OCI-LY1 (cell line): Measurements from ENCODE around the gene FOS.
"Not testable (repeated sequence)": the region's sequence is repeated elsewhere in the genome, so short reads cannot be mapped to it uniquely, and the experiment has no call there.

ENCODE experiments used
- H2AFZ ChIP-seq: fragments of 200-600 bp; sonication (generic), shearing (Covaris generic); 2 replicates; pipeline ENCODE4 v1.6.0; 2014; ENCODE audit warnings: antibody characterized with exemption, mild to moderate bottlenecking, low read length
- H3F3A ChIP-seq: fragments of 200-600 bp; sonication (generic), shearing (Covaris generic); 2 replicates; pipeline ENCODE4 v1.6.0; 2014; ENCODE audit warnings: mild to moderate bottlenecking, antibody characterized with exemption, low read length, moderate library complexity; ENCODE audit not compliant: insufficient read depth
- H3K27ac ChIP-seq: fragments of 200-600 bp; sonication (generic); 2 replicates; pipeline ENCODE4 v1.5.1; 2014; ENCODE audit warnings: low read length, mixed run types, mild to moderate bottlenecking, low read depth; ENCODE audit not compliant: poor library complexity, severe bottlenecking
- H3K27me3 ChIP-seq: fragments of 200-600 bp; sonication (generic); 2 replicates; pipeline ENCODE4 v1.6.0; 2014; ENCODE audit warnings: antibody characterized with exemption, mild to moderate bottlenecking, low read length, moderate library complexity; ENCODE audit not compliant: insufficient read depth
- H3K36me3 ChIP-seq: fragments of 200-600 bp; sonication (generic); 2 replicates; pipeline ENCODE4 v1.6.1; 2014; ENCODE audit warnings: mild to moderate bottlenecking, antibody characterized with exemption, low read length, moderate library complexity, mixed read lengths; ENCODE audit not compliant: insufficient read depth
- H3K4me1 ChIP-seq: fragments of 200-600 bp; sonication (generic); 2 replicates; pipeline ENCODE4 v1.5.1; 2014; ENCODE audit warnings: mild to moderate bottlenecking, low read length, moderate library complexity; ENCODE audit not compliant: insufficient read depth, severe bottlenecking
- H3K4me2 ChIP-seq: fragments of 200-600 bp; sonication (generic), shearing (Covaris generic); 2 replicates; pipeline ENCODE4 v1.6.1; 2014; ENCODE audit warnings: low read length
- H3K4me3 ChIP-seq: fragments of 200-600 bp; sonication (generic); 2 replicates; pipeline ENCODE4 v1.5.1; 2014; ENCODE audit warnings: low read length, low read depth, mild to moderate bottlenecking, mixed read lengths; ENCODE audit not compliant: poor library complexity, severe bottlenecking
- H3K79me2 ChIP-seq: fragments of 200-600 bp; shearing (Covaris generic); 2 replicates; pipeline ENCODE4 v1.6.1; 2016; ENCODE audit warnings: mixed run types, low read length, mixed read lengths; ENCODE audit not compliant: insufficient read depth
- H3K9ac ChIP-seq: fragments of 200-600 bp; sonication (generic), shearing (Covaris generic); 2 replicates; pipeline ENCODE4 v1.6.1; 2014; ENCODE audit warnings: mild to moderate bottlenecking, low read length, mixed read lengths
- H3K9me2 ChIP-seq: fragments of 200-600 bp; sonication (generic), shearing (Covaris generic); 2 replicates; pipeline ENCODE4 v1.6.1; 2014; ENCODE audit warnings: low read depth, mild to moderate bottlenecking, low read length, mixed read lengths
- H3K9me3 ChIP-seq: fragments of 200-600 bp; shearing (Covaris generic); 2 replicates; pipeline ENCODE4 v1.6.1; 2014; ENCODE audit warnings: low read length, mixed read lengths
- H4K20me1 ChIP-seq: fragments of 200-600 bp; sonication (generic), shearing (Covaris generic); 2 replicates; pipeline ENCODE4 v1.6.0; 2016; ENCODE audit warnings: mild to moderate bottlenecking, low read length; ENCODE audit not compliant: insufficient read depth
- CTCF ChIP-seq: fragments of 200-600 bp; sonication (generic), shearing (Covaris generic); IDR thresholded peaks from 2 replicates; pipeline ENCODE4 v1.5.1; 2017; ENCODE audit warnings: mild to moderate bottlenecking, antibody characterized with exemption, low read length, moderate library complexity, mixed read lengths
- EZH2 ChIP-seq: fragments of 200-600 bp; sonication (generic), shearing (Covaris generic); IDR thresholded peaks from 2 replicates; pipeline ENCODE4 v1.8.0; 2017; ENCODE audit warnings: borderline replicate concordance, mixed run types, mild to moderate bottlenecking, antibody characterized with exemption, low read length, moderate library complexity, mixed read lengths

FOS gene

GRCh38 chr14:75234173-75235115 lies 44.2 kb upstream of the FOS start:
- Histone ChIP-seq H3F3A (no peaks in the 10 kb centered on the region), H3K4me2 (no peak overlapping the region), H3K27ac (no peak overlapping the region), H3K4me3 (no peak overlapping the region), H3K4me1 (peaks cover 9% of the 10 kb centered on the region), H3K79me2 (no peaks in the 10 kb centered on the region), H3K36me3 (no peaks in the 10 kb centered on the region), H2AFZ (no peak overlapping the region), H3K27me3 (no peaks in the 10 kb centered on the region), H3K9ac (no peak overlapping the region), H3K9me3 (no peaks in the 10 kb centered on the region), H3K9me2 (no peaks in the 10 kb centered on the region), H4K20me1 (no peaks in the 10 kb centered on the region)
- TF ChIP-seq CTCF (no peak), EZH2 (no peak)

- H3K79me2 ChIP-seq, H3K4me1 ChIP-seq, H3F3A ChIP-seq, H3K4me3 ChIP-seq, H3K4me2 ChIP-seq, H3K9me2 ChIP-seq, H3K9me3 ChIP-seq, H4K20me1 ChIP-seq, H3K9ac ChIP-seq, H3K27ac ChIP-seq, H3K27me3 ChIP-seq, H2AFZ ChIP-seq, H3K36me3 ChIP-seq: not testable (repeated sequence)
These were observed 43.4 kb upstream of the FOS start for GRCh38 chr14:75235198-75235597.

GRCh38 chr14:75236467-75236866 lies 42.2 kb upstream of the FOS start:
- Histone ChIP-seq H3K27ac (no peak overlapping the region), H3K27me3 (peaks cover 6% of the 10 kb centered on the region; the same call in 1 of the 2 replicates), H3K9me3 (no peaks in the 10 kb centered on the region), H3K4me3 (no peak overlapping the region), H3K9ac (no peak overlapping the region), H3K36me3 (no peaks in the 10 kb centered on the region), H3F3A (no peaks in the 10 kb centered on the region), H3K4me2 (no peak overlapping the region), H4K20me1 (no peaks in the 10 kb centered on the region), H3K9me2 (no peaks in the 10 kb centered on the region), H3K4me1 (no peaks in the 10 kb centered on the region), H3K79me2 (no peaks in the 10 kb centered on the region), H2AFZ (no peak overlapping the region)
- TF ChIP-seq CTCF (no peak), EZH2 (no peak)
